ENCODE measurements around the gene CTRB1. TPM values are rescaled to one million over a fixed set of nuclear protein-coding genes. Genes with fewer than 3 reads are reported as not detected.

The CTRB1 gene
- total and polyA plus RNA-seq, 2 of the 8 experiments (the other 6 are each of a cell fraction or from before 2014, with no cell fraction given) = not detected

GRCh38 chr16:75272097-75272551, 53.3 kb downstream of the CTRB1 start:
- H3K79me1 ChIP-seq (ENCODE audit: low read depth, low read length) = no peaks in the 10 kb centered on the region
- no peak overlapping the region for H3K56ac ChIP-seq (replicated peaks; ENCODE audit: insufficient read length, low read depth, low read length)
- no peak overlapping the region for H2AK5ac ChIP-seq (ENCODE audit: low read depth, low read length)
- no peak overlapping the region for H3K23ac ChIP-seq (ENCODE audit: insufficient read length)
- H3K27ac ChIP-seq (ENCODE audit: low read depth, low read length) = no peak overlapping the region
- H2BK120ac ChIP-seq (replicated peaks; ENCODE audit: low read depth, low read length) = no peak overlapping the region
- H3K23me2 ChIP-seq (ENCODE audit: low read depth, low read length) = no peaks in the 10 kb centered on the region
- H3K4me3 ChIP-seq (ENCODE audit: extremely low read depth in 1 of 4, insufficient read depth in 2 of 4, low read depth in 3 of 4, low read length in 4 of 4) = no peak overlapping the region
- CTCF ChIA-PET (ENCODE audit: partially characterized antibody) = interaction anchor here (0.7 to 2.9 kb wide), 7 partner anchors 10 to 131 kb away, joined by 3 to 16 read pairs (median 3); no protein-coding TSS in a partner anchor
- DNase-seq (ENCODE audit: low read depth in 1 of 2, low spot score in 2 of 2) (no peak), FAIRE-seq (no peak)
- H3K14ac ChIP-seq (ENCODE audit: insufficient read length) = no peak overlapping the region
- WGBS, 2 experiments (ENCODE audit: extremely low coverage in 1 of 2, insufficient coverage in 1 of 2, insufficient read length in 1 of 2, insufficient replicate concordance in 2 of 2, low coverage in 1 of 2, low lambda C conversion rate in 2 of 2, missing lambda C conversion rate in 1 of 2) = 85% methylated on average over 12 of the region's 12 CpGs; no CpG with 5 or more reads in 1 of the 2 experiments
- H4K5ac ChIP-seq (ENCODE audit: insufficient read length, low read depth, low read length) = no peak overlapping the region
- H2BK20ac ChIP-seq (ENCODE audit: low read length) = no peak overlapping the region
- POLR2A ChIA-PET (ENCODE audit: partially characterized antibody) = interaction anchor here (1.5 to 3.4 kb wide), 3 partner anchors 18 to 22 kb away, joined by 4 to 14 read pairs (median 4); partner anchors contain the start of gene BCAR1
- no peak for TF ChIP-seq CEBPB (IDR thresholded peaks at IDR 0.05; ENCODE audit: low read depth, low read length)
- TF ChIP-seq TAF7 (optimal IDR thresholded peaks at IDR 0.05; ENCODE audit: borderline replicate concordance, low read depth, low read length) = no peak
- no peak for TF ChIP-seq KDM4A (IDR thresholded peaks at IDR 0.05; ENCODE audit: low read depth, low read length, severe bottlenecking)
- TF ChIP-seq PHF8 (conservative IDR thresholded peaks at IDR 0.05; ENCODE audit: low read depth, low read length) = no peak
- no peak for TF ChIP-seq POU5F1 (IDR thresholded peaks at IDR 0.05; ENCODE audit: low read depth, low read length)
- TF ChIP-seq RAD21 (IDR thresholded peaks at IDR 0.05 in 1 of 2, conservative IDR thresholded peaks at IDR 0.05 in 1 of 2; ENCODE audit: low read depth in 2 of 2, low read length in 2 of 2) = no peak
- no peak for TF ChIP-seq CBX8 (IDR thresholded peaks at IDR 0.05; ENCODE audit: borderline replicate concordance, low read depth, low read length)
- TF ChIP-seq BACH1 (IDR thresholded peaks at IDR 0.05; ENCODE audit: low read length) = no peak
- TF ChIP-seq POLR2A (IDR thresholded peaks at IDR 0.05; ENCODE audit: control extremely low read depth in 1 of 2, low read depth in 2 of 2, low read length in 2 of 2) = no peak
- no peak for TF ChIP-seq EGR1 (IDR thresholded peaks at IDR 0.05; ENCODE audit: borderline replicate concordance, low read depth, low read length)
- H3K27me3 ChIP-seq (replicated peaks in 1 of 4; ENCODE audit: control insufficient read depth in 3 of 4, extremely low read depth in 1 of 4, insufficient read depth in 3 of 4, low read length in 3 of 4) = no peaks in the 10 kb centered on the region
- H4K20me1 ChIP-seq (replicated peaks in 1 of 2; ENCODE audit: control insufficient read depth in 1 of 2, insufficient read depth in 2 of 2, low read length in 2 of 2) = no peaks in the 10 kb centered on the region
- no peak overlapping the region for H3K4ac ChIP-seq (replicated peaks; ENCODE audit: insufficient read length, low read depth, low read length)
- H3K9me3 ChIP-seq (ENCODE audit: insufficient read depth in 2 of 2, low read depth in 1 of 2, low read length in 1 of 2) = no peaks in the 10 kb centered on the region
- H2BK15ac ChIP-seq (ENCODE audit: low read length) = no peak overlapping the region
- H3K4me1 ChIP-seq (replicated peaks in 1 of 4; ENCODE audit: control insufficient read depth in 3 of 4, insufficient read depth in 4 of 4, low read length in 3 of 4) = no peaks in the 10 kb centered on the region
- no peaks in the 10 kb centered on the region for H3K79me2 ChIP-seq (ENCODE audit: control insufficient read depth in 1 of 2, insufficient read depth in 2 of 2, low read length in 2 of 2)
- no peak overlapping the region for H4K91ac ChIP-seq (replicated peaks; ENCODE audit: insufficient read length, low read length)
- H3K18ac ChIP-seq (ENCODE audit: extremely low read depth, low read length) = no peak overlapping the region
- no peak overlapping the region for H2BK12ac ChIP-seq (ENCODE audit: low read depth, low read length)
- H3K36me3 ChIP-seq (ENCODE audit: control insufficient read depth in 2 of 4, insufficient read depth in 4 of 4, low read length in 3 of 4) = no peaks in the 10 kb centered on the region
- H3K4me2 ChIP-seq (ENCODE audit: insufficient read depth in 1 of 2, low read depth in 2 of 2, low read length in 2 of 2) = no peak overlapping the region
- H2AFZ ChIP-seq (ENCODE audit: low read length) = no peak overlapping the region
- H2BK5ac ChIP-seq (ENCODE audit: low read depth, low read length) = no peak overlapping the region
- no peak overlapping the region for H4K8ac ChIP-seq (ENCODE audit: extremely low read depth, insufficient read depth, low read length)
- H3K9ac ChIP-seq (replicated peaks in 1 of 4; ENCODE audit: extremely low read depth in 1 of 4, low read depth in 3 of 4, low read length in 3 of 4) = no peak overlapping the region
